ENCODE measurements around the gene INTS6. TPM values are rescaled to one million over a fixed set of nuclear protein-coding genes. Genes with fewer than 3 reads are reported as not detected.
A peak's percentile ranks its signal among the peaks of the same experiment; 100 is the strongest.

Gene INTS6
- polyA plus RNA-seq, 1 donor (not counting 4 experiments of a cell fraction or from before 2014, with no cell fraction given), result 44.2 TPM

DNA sequence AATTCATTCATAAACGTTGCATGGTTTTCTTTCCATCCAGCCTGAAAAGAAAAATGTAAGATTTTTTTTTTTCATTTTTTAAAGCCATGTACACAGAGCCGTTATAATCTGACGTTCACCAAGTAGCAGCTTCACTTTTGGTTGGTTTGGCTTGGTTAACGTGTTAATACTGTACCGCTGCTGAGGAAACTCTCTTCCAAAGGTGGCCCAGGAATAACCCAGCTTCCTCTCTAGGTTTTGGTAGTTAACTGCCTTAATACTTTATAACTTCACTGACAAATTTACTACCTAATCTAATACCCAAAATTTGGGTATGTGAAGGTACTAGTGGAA, 1.7 kb downstream of the INTS6 start:
- Histone ChIP-seq H2AFZ (ENCODE audit: control insufficient read depth, low read length) (peak overlapping the region; percentile 77), H3K4me3 (ENCODE audit: control insufficient read depth in 2 of 3, extremely low read depth in 1 of 3, insufficient read depth in 2 of 3, low read depth in 1 of 3, low read length in 3 of 3) (peak overlapping the region; percentile 74 to 88 (median 84)), H3K9ac (ENCODE audit: control insufficient read depth, extremely low read depth, insufficient read depth, low read length) (peak overlapping the region; percentile 92), H3K27me3 (ENCODE audit: control insufficient read depth, extremely low read depth, insufficient read depth, low read length) (no peaks in the 10 kb centered on the region), H3K36me3 (ENCODE audit: control insufficient read depth in 2 of 2, extremely low read depth in 1 of 2, insufficient read depth in 2 of 2, low read length in 2 of 2) (peaks cover 12 to 14% of the 10 kb centered on the region in 2 experiments), H3K4me2 (ENCODE audit: control insufficient read depth, extremely low read depth, insufficient read depth, low read depth, low read length) (peak overlapping the region; percentile 98), H4K20me1 (ENCODE audit: control insufficient read depth, extremely low read depth, insufficient read depth, low read length) (no peaks in the 10 kb centered on the region), H3K79me2 (ENCODE audit: control insufficient read depth, insufficient read depth, low read length) (peaks cover 21% of the 10 kb centered on the region), H3K9me3 (ENCODE audit: control insufficient read depth, low read depth, low read length) (no peaks in the 10 kb centered on the region), H3K4me1 (ENCODE audit: control insufficient read depth, extremely low read depth, insufficient read depth, low read length) (peaks cover 11% of the 10 kb centered on the region), H3K27ac (ENCODE audit: control insufficient read depth, insufficient read depth, low read length) (peak overlapping the region; percentile 86), H3K9me1 (ENCODE audit: control insufficient read depth, extremely low read depth, insufficient read depth, low read length) (no peaks in the 10 kb centered on the region)
- peak; percentile 46 for FAIRE-seq
- dilution Hi-C loops (cut with MboI; ENCODE audit: extremely low pct_ligation_motif_present, low sequenced_read_pairs), result no loop called here
- TF ChIP-seq EZH2 (IDR thresholded peaks at IDR 0.05; ENCODE audit: low read length), result no peak
- TF ChIP-seq, protein P1, sequence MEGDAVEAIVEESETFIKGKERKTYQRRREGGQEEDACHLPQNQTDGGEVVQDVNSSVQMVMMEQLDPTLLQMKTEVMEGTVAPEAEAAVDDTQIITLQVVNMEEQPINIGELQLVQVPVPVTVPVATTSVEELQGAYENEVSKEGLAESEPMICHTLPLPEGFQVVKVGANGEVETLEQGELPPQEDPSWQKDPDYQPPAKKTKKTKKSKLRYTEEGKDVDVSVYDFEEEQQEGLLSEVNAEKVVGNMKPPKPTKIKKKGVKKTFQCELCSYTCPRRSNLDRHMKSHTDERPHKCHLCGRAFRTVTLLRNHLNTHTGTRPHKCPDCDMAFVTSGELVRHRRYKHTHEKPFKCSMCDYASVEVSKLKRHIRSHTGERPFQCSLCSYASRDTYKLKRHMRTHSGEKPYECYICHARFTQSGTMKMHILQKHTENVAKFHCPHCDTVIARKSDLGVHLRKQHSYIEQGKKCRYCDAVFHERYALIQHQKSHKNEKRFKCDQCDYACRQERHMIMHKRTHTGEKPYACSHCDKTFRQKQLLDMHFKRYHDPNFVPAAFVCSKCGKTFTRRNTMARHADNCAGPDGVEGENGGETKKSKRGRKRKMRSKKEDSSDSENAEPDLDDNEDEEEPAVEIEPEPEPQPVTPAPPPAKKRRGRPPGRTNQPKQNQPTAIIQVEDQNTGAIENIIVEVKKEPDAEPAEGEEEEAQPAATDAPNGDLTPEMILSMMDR (optimal IDR thresholded peaks at IDR 0.05 in 1 of 3, IDR thresholded peaks at IDR 0.05 in 1 of 3, conservative IDR thresholded peaks at IDR 0.05 in 1 of 3; ENCODE audit: extremely low read depth in 1 of 3, insufficient read depth in 2 of 3, low read length in 3 of 3), result no peak
- DNase-seq (ENCODE audit: low read depth, low spot score), result no peak

- Histone ChIP-seq H3K27ac (ENCODE audit: control insufficient read depth, insufficient read depth, low read length) (no peak overlapping the region), H3K4me3 (ENCODE audit: control insufficient read depth in 2 of 3, extremely low read depth in 1 of 3, insufficient read depth in 2 of 3, low read depth in 1 of 3, low read length in 3 of 3) (no peak overlapping the region), H3K9me1 (ENCODE audit: control insufficient read depth, extremely low read depth, insufficient read depth, low read length) (no peaks in the 10 kb centered on the region), H3K4me2 (ENCODE audit: control insufficient read depth, extremely low read depth, insufficient read depth, low read depth, low read length) (no peak overlapping the region), H2AFZ (ENCODE audit: control insufficient read depth, low read length) (no peak overlapping the region), H3K79me2 (ENCODE audit: control insufficient read depth, insufficient read depth, low read length) (peaks cover 21% of the 10 kb centered on the region), H3K9ac (ENCODE audit: control insufficient read depth, extremely low read depth, insufficient read depth, low read length) (no peak overlapping the region), H3K9me3 (ENCODE audit: control insufficient read depth, low read depth, low read length) (no peaks in the 10 kb centered on the region), H3K4me1 (ENCODE audit: control insufficient read depth, extremely low read depth, insufficient read depth, low read length) (peaks cover 8% of the 10 kb centered on the region), H3K27me3 (ENCODE audit: control insufficient read depth, extremely low read depth, insufficient read depth, low read length) (no peaks in the 10 kb centered on the region), H4K20me1 (ENCODE audit: control insufficient read depth, extremely low read depth, insufficient read depth, low read length) (no peaks in the 10 kb centered on the region), H3K36me3 (ENCODE audit: control insufficient read depth in 2 of 2, extremely low read depth in 1 of 2, insufficient read depth in 2 of 2, low read length in 2 of 2) (peaks cover 5 to 14% of the 10 kb centered on the region in 2 experiments)
- no peak for TF ChIP-seq EZH2 (IDR thresholded peaks at IDR 0.05; ENCODE audit: low read length)
- TF ChIP-seq, protein P1 (optimal IDR thresholded peaks at IDR 0.05 in 1 of 3, IDR thresholded peaks at IDR 0.05 in 1 of 3, conservative IDR thresholded peaks at IDR 0.05 in 1 of 3; ENCODE audit: extremely low read depth in 1 of 3, insufficient read depth in 2 of 3, low read length in 3 of 3), result no peak
- DNase-seq (ENCODE audit: low read depth, low spot score), result no peak
- FAIRE-seq, result no peak
- dilution Hi-C loops (cut with MboI; ENCODE audit: extremely low pct_ligation_motif_present, low sequenced_read_pairs), result no loop called here
Observed at GRCh38 chr13:51449018-51449417, 3.8 kb downstream of the INTS6 start.

Measured in keratinocyte (primary cell).